Upper lobe of right lung (tissue), 1 donor: ENCODE measurements around the gene TTC39C. TPM values are rescaled to one million over a fixed set of nuclear protein-coding genes. Genes with fewer than 3 reads are reported as not detected.
"Not testable (repeated sequence)": the region's sequence is repeated elsewhere in the genome, so short reads cannot be mapped to it uniquely, and the experiment has no call there.

Experiments used
- ATAC-seq: fragments of 200-7000 bp; cut with Tn5 transposase; one replicate; pipeline ENCODE4 v1.9.1; 2020; ENCODE audit warnings: mild to moderate bottlenecking, moderate library complexity
- DNase-seq: peaks from one replicate; pipeline ENCODE4 v3.0.0-alpha.2; 2020
- H3K27ac ChIP-seq: fragments of 200-600 bp; one replicate; pipeline ENCODE4 v1.8.0; 2022
- H3K27me3 ChIP-seq: fragments of 200-600 bp; one replicate; pipeline ENCODE4 v1.8.0; 2022; ENCODE audit warnings: mild to moderate bottlenecking
- H3K36me3 ChIP-seq: fragments of 200-600 bp; one replicate; pipeline ENCODE4 v1.8.0; 2022
- H3K4me1 ChIP-seq: fragments of 200-600 bp; one replicate; pipeline ENCODE4 v1.8.0; 2022
- H3K4me3 ChIP-seq: fragments of 200-600 bp; one replicate; pipeline ENCODE4 v1.8.0; 2022; ENCODE audit warnings: mild to moderate bottlenecking
- H3K9me3 ChIP-seq: fragments of 200-600 bp; one replicate; pipeline ENCODE4 v1.8.0; 2022
- intact Hi-C: fragments of 100-400 bp; cut with DNase I; formaldehyde crosslinking; loops from one replicate; pipeline ENCODE4 v1.11.0; 2022
- total RNA-seq: library from RNA; stranded (reverse); fragmentation: NEBNext Ultra II Directional; extraction: Animal tissue kit (Norgen Biotek cat#: 25700); gene quantifications from one replicate; pipeline ENCODE4 v1.2.1, GENCODE V29; 2021
- TF ChIP-seq, protein P1 (sequence below): fragments of 200-600 bp; IDR thresholded peaks from one replicate; pipeline ENCODE4 v1.8.0; 2022; ENCODE audit warnings: antibody characterized with exemption
- donor health status: DM: no; HTN: yes; CAD: no; lungs with severe emphysema.

Gene TTC39C
- total RNA-seq, 1 donor from 2014 or later: 14.8 TPM

GRCh38 chr18:24138409-24138788 is 123.8 kb downstream of the TTC39C start:
- no peaks in the 10 kb centered on the region for H3K9me3 ChIP-seq
- H3K27ac ChIP-seq: no peak overlapping the region
- DNase-seq: no peak
- peak overlapping the region; percentile 60 for H3K4me3 ChIP-seq
- TF ChIP-seq, protein P1, sequence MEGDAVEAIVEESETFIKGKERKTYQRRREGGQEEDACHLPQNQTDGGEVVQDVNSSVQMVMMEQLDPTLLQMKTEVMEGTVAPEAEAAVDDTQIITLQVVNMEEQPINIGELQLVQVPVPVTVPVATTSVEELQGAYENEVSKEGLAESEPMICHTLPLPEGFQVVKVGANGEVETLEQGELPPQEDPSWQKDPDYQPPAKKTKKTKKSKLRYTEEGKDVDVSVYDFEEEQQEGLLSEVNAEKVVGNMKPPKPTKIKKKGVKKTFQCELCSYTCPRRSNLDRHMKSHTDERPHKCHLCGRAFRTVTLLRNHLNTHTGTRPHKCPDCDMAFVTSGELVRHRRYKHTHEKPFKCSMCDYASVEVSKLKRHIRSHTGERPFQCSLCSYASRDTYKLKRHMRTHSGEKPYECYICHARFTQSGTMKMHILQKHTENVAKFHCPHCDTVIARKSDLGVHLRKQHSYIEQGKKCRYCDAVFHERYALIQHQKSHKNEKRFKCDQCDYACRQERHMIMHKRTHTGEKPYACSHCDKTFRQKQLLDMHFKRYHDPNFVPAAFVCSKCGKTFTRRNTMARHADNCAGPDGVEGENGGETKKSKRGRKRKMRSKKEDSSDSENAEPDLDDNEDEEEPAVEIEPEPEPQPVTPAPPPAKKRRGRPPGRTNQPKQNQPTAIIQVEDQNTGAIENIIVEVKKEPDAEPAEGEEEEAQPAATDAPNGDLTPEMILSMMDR: no peak
- intact Hi-C loops: no loop called here
- H3K4me1 ChIP-seq: peaks cover 14% of the 10 kb centered on the region
- no peak for ATAC-seq
- H3K36me3 ChIP-seq: no peaks in the 10 kb centered on the region
- H3K27me3 ChIP-seq: no peaks in the 10 kb centered on the region

- DNase-seq: peak; percentile 80
- Histone ChIP-seq H3K4me1 (peaks cover 14% of the 10 kb centered on the region), H3K9me3 (no peaks in the 10 kb centered on the region), H3K27me3 (no peaks in the 10 kb centered on the region), H3K36me3 (no peaks in the 10 kb centered on the region), H3K27ac (no peak within 1 kb of the TSS), H3K4me3 (peak within 1 kb of the TSS; percentile 60)
- ATAC-seq: peak; percentile 93
- intact Hi-C loops: no loop called here
- TF ChIP-seq, protein P1: no peak
These were observed 124.4 kb downstream of the TTC39C start, which contains the start of gene CABYR for GRCh38 chr18:24138789-24139616. Gene CABYR, plus strand, starts transcription at chr18:24139062. Its CDS starts 4,053 bp downstream, at chr18:24143115.

DNA sequence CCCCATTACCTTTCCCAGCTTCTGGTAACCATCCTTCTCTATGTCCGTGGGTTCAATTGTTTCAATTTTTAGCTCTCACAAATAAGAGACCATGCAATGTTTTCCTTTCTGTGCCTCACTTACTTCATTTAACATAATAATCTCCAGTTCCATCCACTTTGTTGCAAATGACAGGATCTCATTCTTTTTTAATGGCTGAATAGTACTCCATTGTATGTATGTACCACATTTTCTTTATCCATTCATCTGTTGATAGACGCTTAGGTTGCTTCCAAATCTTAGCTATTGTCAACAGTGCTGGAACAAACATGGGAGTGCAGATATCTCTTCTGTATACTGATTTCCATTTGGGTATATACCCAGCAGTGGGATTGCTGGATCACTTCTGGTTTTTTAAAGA is 126.1 kb downstream of the TTC39C start:
- peaks cover 14% of the 10 kb centered on the region for H3K4me1 ChIP-seq
- H3K4me3 ChIP-seq: no peak overlapping the region
- TF ChIP-seq, protein P1: no peak
- intact Hi-C loops: no loop called here
- H3K36me3 ChIP-seq: no peaks in the 10 kb centered on the region
- DNase-seq: no peak
- H3K27ac ChIP-seq: no peak overlapping the region
- no peaks in the 10 kb centered on the region for H3K9me3 ChIP-seq
- no peaks in the 10 kb centered on the region for H3K27me3 ChIP-seq
- ATAC-seq: no peak

DNA sequence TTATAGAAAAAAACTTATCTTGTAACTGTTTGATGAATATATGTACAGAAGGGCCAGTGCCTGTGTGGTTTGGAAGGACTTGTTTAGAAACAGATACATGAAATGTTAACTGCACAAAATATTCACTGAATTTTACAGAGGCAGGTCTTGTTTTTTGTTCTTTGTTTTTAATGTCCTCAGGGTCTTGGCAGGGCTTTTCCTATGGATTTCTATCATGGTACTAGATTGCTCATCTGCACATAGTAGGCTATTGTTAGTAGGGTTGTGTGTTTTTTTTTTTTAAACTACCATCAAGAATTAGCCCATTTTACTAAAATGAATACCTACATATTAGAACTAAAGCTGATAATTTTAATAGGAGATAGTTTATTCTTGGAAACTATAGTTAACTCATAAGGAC is 127.8 kb downstream of the TTC39C start:
- no peak overlapping the region for H3K4me3 ChIP-seq
- H3K27me3 ChIP-seq: no peaks in the 10 kb centered on the region
- intact Hi-C loops: no loop called here
- ATAC-seq (no peak), DNase-seq (no peak)
- TF ChIP-seq, protein P1: no peak
- H3K4me1 ChIP-seq: peaks cover 14% of the 10 kb centered on the region
- H3K27ac ChIP-seq: no peak overlapping the region
- H3K36me3 ChIP-seq: no peaks in the 10 kb centered on the region
- no peaks in the 10 kb centered on the region for H3K9me3 ChIP-seq

- DNase-seq, H3K4me3 ChIP-seq, H3K27me3 ChIP-seq, H3K4me1 ChIP-seq, intact Hi-C loops, H3K27ac ChIP-seq, ATAC-seq, H3K36me3 ChIP-seq, H3K9me3 ChIP-seq: not testable (repeated sequence)
These were observed 135.0 kb downstream of the TTC39C start for GRCh38 chr18:24149591-24149990.

GRCh38 chr18:24153397-24153796 is 138.8 kb downstream of the TTC39C start:
- TF ChIP-seq, protein P1: no peak
- H3K27me3 ChIP-seq: no peaks in the 10 kb centered on the region
- DNase-seq: no peak
- peaks cover 5% of the 10 kb centered on the region for H3K36me3 ChIP-seq
- no peaks in the 10 kb centered on the region for H3K4me1 ChIP-seq
- no peak overlapping the region for H3K4me3 ChIP-seq
- H3K27ac ChIP-seq: no peak overlapping the region
- no peaks in the 10 kb centered on the region for H3K9me3 ChIP-seq
- intact Hi-C loops: no loop called here
- ATAC-seq: no peak
